GM12873 (cell line): Measurements from ENCODE around the gene SGCD.

Source experiments
- CTCF ChIP-seq: IDR thresholded peaks from 2 replicates; pipeline ENCODE4 v1.5.1; 2012; ENCODE audit warnings: low read depth, mild to moderate bottlenecking, moderate library complexity, low read length, control low read depth; ENCODE audit not compliant: insufficient read depth; ENCODE audit errors: missing control alignments

Gene SGCD

DNA sequence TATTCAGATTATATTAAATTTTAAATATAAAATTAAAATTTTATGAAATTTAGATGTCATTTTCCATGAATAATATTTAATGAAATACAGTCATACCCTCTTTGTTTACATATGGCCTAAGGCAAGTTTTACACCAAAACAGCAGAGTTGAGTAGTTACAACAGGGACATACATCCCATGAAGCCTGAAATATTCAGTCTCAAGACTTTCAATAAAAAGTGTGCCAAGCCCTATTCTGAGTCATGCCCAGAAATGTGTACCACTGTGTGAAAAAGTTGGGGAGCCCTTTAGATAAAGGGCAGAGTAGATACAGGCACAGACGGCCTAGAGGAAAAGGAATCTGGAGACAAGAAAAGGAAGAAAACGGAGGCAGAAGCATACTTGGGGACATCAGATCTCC, 261.3 kb downstream of the SGCD start:
- no peak for TF ChIP-seq CTCF

DNA sequence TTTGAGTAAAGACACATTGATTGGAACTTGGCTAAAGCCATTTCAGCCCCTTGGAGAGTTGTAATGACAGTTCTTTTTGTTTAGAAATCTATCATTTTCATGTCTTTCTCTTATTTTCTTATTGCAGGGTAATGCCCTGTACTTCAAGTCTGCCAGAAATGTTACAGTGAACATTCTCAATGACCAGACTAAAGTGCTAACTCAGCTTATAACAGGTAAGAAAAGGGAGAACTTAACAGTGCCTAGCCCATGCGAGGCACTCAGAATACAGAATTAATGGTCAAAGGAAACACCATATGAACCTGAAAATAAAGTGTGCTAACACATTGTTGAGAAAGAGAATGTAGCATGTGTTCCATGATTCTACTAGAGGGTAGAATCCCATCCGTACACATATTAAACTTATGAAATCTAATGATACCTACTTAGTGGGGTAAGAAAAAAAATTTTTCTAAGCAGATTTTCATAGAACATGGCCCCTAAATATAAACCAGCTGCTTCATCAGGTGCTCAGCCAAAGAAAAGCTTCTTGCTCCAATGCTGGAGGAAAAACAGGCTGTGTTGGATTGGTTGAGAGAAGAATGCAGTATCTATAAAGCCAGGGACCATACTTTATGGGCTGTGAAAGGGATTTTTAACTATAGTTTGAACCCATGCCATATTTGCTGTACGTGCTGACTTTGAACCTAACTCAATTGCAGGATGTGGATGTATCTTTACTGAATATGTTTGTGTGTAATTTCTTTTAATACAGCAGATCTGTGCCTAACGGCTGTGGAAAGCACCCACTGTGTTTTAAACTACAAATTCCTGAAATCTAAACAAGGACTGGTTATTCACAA, 262.4 kb downstream of the SGCD start:
- TF ChIP-seq CTCF = no peak

DNA sequence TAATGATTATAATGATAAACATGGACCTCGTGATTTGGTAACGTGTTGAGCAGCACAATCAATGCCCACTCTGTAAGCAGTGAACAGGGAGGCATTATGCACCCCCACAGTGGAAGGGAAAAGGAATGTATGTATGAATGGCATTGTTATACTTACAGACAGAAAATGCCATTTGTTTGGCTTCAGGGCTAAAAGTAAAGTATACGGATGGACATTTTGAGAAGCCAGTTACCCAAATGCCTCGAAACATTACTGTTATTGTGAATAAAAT, 262.9 kb downstream of the SGCD start:
- TF ChIP-seq CTCF = no peak

DNA sequence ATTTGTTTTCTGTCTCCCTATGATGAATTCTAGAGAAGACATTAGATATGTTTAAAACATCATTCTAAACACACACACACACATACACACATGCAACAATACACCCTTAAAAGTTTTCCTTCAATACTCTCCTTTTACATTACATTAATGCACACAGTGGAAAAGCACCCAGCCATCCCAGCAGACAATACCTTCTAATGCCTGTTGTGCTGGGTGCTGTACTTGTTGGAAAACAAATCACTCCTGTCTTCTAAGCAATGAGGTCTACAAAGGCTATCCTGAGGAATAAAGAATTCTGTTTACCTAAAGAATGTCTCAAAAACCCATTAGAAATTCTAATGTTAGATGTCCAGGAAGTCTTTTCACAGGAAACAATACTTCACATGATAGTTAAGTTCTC, 264.0 kb downstream of the SGCD start:
- no peak for TF ChIP-seq CTCF

GRCh38 chr5:156591631-156592030, 264.7 kb downstream of the SGCD start:
- TF ChIP-seq CTCF = no peak

GRCh38 chr5:156593546-156593945, 266.6 kb downstream of the SGCD start:
- TF ChIP-seq CTCF = no peak

- TF ChIP-seq CTCF = no peak
Observed at GRCh38 chr5:156594406-156594805, 267.4 kb downstream of the SGCD start.
